ENCODE data around the gene PIGZ.

The PIGZ gene

DNA sequence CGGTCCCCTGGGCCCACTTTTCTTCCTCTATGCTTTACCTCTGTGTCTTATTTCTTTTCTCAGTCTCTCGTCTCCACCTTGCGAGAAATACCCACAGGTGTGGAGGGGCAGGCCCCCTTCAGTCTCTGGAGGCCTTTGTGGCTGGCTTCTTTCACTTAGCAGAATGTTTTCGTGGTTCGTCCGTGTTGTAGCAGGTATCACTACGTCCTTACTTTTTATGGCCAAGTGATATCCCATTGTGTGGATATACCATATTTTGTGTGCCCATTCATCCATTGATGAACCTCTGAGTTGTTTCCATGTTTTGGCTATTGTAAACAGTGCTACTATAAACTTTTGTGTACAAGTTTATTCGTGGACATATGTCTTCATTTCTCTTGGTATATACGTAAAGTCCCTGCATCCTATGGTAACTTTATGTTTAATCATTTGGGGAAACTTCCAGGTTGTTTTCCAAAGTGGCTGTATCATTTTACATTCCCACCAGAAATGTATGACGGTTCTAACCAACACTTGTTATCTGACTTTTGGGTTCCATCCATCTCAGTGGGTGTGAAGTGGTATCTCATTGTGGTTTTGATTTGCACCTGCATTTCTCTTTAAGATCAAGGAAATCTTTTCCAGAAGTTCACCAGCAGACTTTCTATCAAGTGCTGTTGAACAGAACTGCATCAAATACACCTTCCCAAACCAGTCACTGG is 5.6 kb downstream of the PIGZ start:
- H3K4me3 ChIP-seq (replicated peaks; ENCODE audit: low read depth, low read length), result no peak overlapping the region
- TF ChIP-seq, protein P1, sequence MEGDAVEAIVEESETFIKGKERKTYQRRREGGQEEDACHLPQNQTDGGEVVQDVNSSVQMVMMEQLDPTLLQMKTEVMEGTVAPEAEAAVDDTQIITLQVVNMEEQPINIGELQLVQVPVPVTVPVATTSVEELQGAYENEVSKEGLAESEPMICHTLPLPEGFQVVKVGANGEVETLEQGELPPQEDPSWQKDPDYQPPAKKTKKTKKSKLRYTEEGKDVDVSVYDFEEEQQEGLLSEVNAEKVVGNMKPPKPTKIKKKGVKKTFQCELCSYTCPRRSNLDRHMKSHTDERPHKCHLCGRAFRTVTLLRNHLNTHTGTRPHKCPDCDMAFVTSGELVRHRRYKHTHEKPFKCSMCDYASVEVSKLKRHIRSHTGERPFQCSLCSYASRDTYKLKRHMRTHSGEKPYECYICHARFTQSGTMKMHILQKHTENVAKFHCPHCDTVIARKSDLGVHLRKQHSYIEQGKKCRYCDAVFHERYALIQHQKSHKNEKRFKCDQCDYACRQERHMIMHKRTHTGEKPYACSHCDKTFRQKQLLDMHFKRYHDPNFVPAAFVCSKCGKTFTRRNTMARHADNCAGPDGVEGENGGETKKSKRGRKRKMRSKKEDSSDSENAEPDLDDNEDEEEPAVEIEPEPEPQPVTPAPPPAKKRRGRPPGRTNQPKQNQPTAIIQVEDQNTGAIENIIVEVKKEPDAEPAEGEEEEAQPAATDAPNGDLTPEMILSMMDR (IDR thresholded peaks at IDR 0.05; ENCODE audit: low read length, missing control alignments), result no peak
- DNase-seq (ENCODE audit: low read depth), result no peak

DNA sequence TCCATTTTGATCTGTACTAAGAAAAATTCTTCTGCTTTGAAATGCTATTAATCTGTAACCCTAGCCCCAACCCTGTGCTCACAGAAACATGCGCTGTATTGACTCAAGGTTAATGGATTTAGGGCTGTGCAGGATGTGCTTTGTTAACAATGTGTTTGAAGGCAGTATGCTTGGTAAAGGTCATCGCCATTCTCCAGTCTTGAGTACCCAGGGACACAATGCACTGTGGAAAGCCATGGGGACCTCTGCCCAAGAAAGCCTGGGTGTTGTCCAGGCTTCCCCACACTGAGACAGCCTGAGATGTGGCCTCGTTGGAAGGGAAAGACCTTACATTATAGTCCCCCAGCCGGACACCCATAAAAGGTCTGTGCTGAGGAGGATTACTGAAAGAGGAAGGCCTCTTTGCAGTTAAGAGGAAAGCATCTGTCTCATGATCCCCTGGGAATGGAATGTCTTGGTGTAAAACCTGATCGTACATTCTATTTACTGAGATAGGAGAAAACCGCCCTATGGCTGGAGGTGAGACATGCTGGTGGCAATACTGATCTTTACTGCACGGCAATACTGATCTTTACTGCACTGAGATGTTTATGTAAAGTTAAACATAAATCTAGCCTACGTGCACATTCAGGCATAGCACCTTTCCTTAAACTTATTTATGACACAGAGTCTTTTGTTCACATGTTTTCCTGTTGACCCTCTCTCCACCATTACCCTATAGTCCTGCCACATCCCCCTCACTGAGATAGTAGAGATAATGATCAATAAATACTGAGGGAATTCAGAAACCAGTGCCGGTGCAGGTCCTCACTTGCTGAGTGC is 6.3 kb downstream of the PIGZ start:
- no peak overlapping the region for H3K4me3 ChIP-seq (replicated peaks; ENCODE audit: low read depth, low read length)
- DNase-seq (ENCODE audit: low read depth), result no peak
- TF ChIP-seq, protein P1 (IDR thresholded peaks at IDR 0.05; ENCODE audit: low read length, missing control alignments), result no peak

DNA sequence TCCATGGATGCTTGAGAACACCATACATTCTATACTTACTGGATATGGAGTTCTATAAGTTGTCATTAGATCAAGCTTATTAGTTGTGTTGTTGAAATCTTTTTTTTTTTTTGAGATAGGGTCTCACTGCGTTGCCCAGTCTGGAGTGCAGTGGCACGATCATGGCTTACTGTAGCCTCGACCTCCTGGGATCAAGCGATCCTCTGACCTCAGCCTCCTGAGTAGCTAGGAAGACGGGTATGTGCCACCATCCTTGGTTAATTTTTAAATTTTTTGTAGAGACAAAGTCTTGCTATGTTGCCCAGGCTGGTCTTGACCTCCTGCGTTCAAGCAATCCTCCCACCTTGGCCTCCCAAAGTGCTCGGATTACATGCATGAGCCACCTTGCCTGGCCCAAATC is 13.8 kb downstream of the PIGZ start:
- no peak for DNase-seq (ENCODE audit: low read depth)
- H3K4me3 ChIP-seq (replicated peaks; ENCODE audit: low read depth, low read length), result no peak overlapping the region

DNA sequence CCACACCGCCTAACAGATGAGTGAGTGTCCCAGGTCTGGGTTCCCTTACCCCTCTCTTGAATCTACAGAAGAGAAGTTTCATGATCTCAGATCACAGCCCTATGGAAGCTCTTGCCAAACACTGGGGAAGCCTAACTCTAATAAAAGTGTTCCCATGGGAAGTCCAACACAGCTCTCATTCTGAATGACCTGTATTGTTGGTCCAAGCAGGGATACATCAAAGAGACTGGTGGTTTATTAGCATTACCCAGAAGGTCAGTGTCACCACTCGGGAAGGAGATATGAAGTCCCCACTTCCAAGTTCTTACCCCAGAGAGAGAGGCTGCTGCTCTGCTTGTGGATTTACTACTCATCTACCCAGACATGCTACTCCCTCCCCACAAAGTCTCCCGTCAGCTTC is 17.3 kb downstream of the PIGZ start:
- DNase-seq (ENCODE audit: low read depth), result no peak
- no peak overlapping the region for H3K4me3 ChIP-seq (replicated peaks; ENCODE audit: low read depth, low read length)
- TF ChIP-seq, protein P1 (IDR thresholded peaks at IDR 0.05; ENCODE audit: low read length, missing control alignments), result no peak

More for the DNA sequence above, 13.8 kb downstream of the PIGZ start:
- TF ChIP-seq, protein P1 (IDR thresholded peaks at IDR 0.05; ENCODE audit: low read length, missing control alignments), result no peak

DNA sequence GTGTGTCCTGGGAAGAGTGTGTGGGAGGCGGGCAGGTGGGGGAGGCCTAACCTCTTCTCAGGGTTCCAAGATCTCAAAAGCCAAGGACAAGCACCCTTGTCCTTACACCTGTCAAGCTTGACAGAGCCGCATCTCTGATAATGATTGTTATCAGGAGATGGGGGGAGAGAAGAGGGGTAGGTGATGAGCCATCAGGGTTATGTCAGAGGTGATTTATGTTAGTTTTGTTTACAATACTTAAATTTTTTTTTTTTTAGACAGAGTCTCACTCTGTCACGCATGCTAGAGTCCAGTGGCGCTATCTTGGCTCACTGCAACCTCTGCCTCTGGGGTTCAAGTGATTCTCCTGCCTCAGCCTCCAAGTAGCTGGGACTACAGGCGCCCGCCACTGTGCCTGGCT is 18.9 kb downstream of the PIGZ start:
- H3K4me3 ChIP-seq (replicated peaks; ENCODE audit: low read depth, low read length), result no peak overlapping the region
- no peak for DNase-seq (ENCODE audit: low read depth)

DNA sequence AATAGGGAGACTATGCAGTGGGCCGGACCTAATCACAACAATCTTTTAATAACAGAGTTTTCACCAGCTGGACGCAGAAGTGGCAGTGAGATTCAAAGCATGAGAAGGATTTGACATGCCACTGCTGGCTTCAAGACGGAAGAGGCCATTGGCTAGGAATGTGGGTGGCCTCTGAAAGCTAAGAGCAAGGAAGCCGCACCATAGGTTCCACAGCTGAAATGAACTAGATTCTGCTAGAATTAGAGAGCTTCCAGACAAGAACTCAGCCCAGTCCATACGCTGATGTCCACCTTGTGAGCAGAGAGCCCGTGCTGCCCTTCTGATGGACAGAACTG is 19.4 kb downstream of the PIGZ start:
- H3K4me3 ChIP-seq (replicated peaks; ENCODE audit: low read depth, low read length), result no peak overlapping the region
- TF ChIP-seq, protein P1 (IDR thresholded peaks at IDR 0.05; ENCODE audit: low read length, missing control alignments), result no peak
- no peak for DNase-seq (ENCODE audit: low read depth)

More for the DNA sequence above, 18.9 kb downstream of the PIGZ start:
- TF ChIP-seq, protein P1 (IDR thresholded peaks at IDR 0.05; ENCODE audit: low read length, missing control alignments), result no peak
